ENCODE data around the gene PRXL2C. TPM values are rescaled to one million over a fixed set of nuclear protein-coding genes. Genes with fewer than 3 reads are reported as not detected.
"Not testable (repeated sequence)": the region's sequence is repeated elsewhere in the genome, so short reads cannot be mapped to it uniquely, and the experiment has no call there.

The PRXL2C gene
- total RNA-seq, 1 donor from 2014 or later, result 6.7 TPM

DNA sequence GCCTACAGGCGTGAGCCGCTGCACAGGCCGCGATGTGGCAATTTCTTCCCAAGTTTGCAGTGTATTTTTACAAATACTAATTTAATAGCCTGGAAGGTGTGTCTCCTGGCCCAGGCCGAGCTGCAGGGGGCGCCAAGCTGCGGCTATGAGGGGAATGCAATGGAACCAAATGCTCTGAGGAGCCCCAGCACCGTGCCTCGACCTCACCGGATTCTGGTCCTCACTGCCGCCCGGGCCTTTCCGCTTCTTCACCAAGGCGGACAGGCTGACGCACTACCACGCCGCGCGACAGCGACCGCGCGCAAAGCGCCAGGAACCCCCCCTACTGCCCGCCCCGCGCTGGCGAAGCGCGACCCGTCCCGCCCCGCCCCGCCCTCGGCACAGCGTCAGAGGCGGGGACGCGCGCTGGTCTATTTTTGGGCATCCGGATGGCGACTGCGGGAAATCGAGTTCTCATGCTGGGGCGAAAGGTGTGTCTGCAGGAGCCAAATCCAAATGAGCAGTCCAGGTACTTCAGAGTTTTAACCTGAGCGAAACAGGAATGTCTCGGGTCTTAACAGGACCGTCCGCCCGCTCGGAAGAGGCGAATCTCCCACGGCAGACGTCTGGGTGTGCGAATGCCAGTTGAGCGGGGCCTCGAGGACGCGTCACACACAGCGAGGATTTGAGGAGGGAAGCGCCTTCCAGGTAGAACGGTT lies 31.7 kb upstream of the PRXL2C start:
- DNase-seq (ENCODE audit: low read depth, low spot score), result peak; percentile 67
- Mint-ChIP-seq H3K27me3 (ENCODE audit: low read depth) (no peaks in the 10 kb centered on the region), H3K4me1 (peaks cover 4% of the 10 kb centered on the region), H3K9me3 (peaks cover 4% of the 10 kb centered on the region), H3K36me3 (ENCODE audit: low read depth) (peaks cover 2% of the 10 kb centered on the region), H3K4me3 (peak overlapping the region; percentile 83), H3K27ac (ENCODE audit: unreplicated experiment) (no peak overlapping the region)
- TF ChIP-seq, protein P1, sequence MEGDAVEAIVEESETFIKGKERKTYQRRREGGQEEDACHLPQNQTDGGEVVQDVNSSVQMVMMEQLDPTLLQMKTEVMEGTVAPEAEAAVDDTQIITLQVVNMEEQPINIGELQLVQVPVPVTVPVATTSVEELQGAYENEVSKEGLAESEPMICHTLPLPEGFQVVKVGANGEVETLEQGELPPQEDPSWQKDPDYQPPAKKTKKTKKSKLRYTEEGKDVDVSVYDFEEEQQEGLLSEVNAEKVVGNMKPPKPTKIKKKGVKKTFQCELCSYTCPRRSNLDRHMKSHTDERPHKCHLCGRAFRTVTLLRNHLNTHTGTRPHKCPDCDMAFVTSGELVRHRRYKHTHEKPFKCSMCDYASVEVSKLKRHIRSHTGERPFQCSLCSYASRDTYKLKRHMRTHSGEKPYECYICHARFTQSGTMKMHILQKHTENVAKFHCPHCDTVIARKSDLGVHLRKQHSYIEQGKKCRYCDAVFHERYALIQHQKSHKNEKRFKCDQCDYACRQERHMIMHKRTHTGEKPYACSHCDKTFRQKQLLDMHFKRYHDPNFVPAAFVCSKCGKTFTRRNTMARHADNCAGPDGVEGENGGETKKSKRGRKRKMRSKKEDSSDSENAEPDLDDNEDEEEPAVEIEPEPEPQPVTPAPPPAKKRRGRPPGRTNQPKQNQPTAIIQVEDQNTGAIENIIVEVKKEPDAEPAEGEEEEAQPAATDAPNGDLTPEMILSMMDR (conservative IDR thresholded peaks at IDR 0.05), result peak; percentile 66

DNA sequence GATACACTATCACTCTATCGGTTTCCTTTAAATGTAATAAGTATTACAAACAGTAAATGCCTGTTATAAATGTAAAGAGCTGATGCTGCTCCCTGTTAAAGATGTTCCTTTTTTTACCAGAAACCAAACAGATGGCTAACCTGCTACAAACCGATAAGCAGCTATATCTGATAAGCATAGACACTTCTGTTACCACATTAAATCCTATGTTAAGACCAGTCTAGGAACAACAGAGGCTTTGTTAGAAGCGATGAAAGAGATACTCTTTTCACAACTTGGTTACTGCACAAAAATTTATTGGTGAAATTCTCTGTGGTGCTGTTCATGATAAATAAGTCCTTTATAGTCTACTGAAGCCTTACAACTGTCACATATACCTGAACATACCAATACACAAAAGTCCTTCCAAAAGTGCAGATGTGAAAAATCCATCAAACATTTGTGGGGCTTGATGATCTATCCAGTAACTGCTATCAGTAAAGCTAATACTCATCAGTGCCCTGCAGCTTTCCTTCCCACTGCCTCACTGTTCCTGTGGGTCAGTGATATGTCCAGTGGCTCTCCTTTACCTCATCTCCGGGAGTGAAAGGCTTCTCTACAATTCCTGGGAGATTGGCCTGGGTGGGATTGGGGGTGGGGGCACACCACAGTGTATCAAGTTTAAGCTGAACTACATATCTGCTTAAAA lies 25.8 kb upstream of the PRXL2C start:
- H3K36me3 Mint-ChIP-seq (ENCODE audit: low read depth), result no peaks in the 10 kb centered on the region
- no peaks in the 10 kb centered on the region for H3K9me3 Mint-ChIP-seq
- no peak overlapping the region for H3K27ac Mint-ChIP-seq (ENCODE audit: unreplicated experiment)
- H3K4me3 Mint-ChIP-seq, result no peak overlapping the region
- DNase-seq (ENCODE audit: low read depth, low spot score), result no peak
- TF ChIP-seq, protein P1 (conservative IDR thresholded peaks at IDR 0.05), result no peak
- peaks cover 7% of the 10 kb centered on the region for H3K4me1 Mint-ChIP-seq
- no peaks in the 10 kb centered on the region for H3K27me3 Mint-ChIP-seq (ENCODE audit: low read depth)

GRCh38 chr9:96674906-96675538 lies 19.9 kb upstream of the PRXL2C start:
- H3K4me3 Mint-ChIP-seq, result no peak overlapping the region
- TF ChIP-seq, protein P1 (conservative IDR thresholded peaks at IDR 0.05), result no peak
- H3K9me3 Mint-ChIP-seq, result peaks cover 2% of the 10 kb centered on the region
- H3K27ac Mint-ChIP-seq (ENCODE audit: unreplicated experiment), result no peak overlapping the region
- H3K4me1 Mint-ChIP-seq, result no peaks in the 10 kb centered on the region
- H3K36me3 Mint-ChIP-seq (ENCODE audit: low read depth), result no peaks in the 10 kb centered on the region
- DNase-seq (ENCODE audit: low read depth, low spot score), result no peak
- H3K27me3 Mint-ChIP-seq (ENCODE audit: low read depth), result no peaks in the 10 kb centered on the region

DNA sequence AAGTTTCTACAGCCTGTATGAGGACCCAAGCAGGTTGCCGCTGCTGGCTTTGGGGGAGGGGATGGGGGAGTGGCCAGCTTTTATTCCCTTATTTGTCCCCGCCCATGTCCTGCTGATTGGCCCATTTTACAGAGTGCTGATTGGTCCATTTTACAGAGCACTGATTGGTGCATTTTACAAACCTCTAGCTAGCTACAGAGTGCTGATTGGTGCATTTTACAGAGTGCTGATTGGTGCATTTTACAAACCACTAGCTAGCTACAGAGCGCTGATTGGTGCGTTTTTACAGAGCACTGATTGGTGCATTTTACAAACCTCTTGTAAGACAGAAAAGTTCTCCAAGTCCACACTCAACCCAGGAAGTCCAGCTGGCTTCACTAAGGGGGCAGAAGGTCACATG lies 18.7 kb upstream of the PRXL2C start:
- not testable (repeated sequence) for H3K4me3 Mint-ChIP-seq; H3K36me3 Mint-ChIP-seq (ENCODE audit: low read depth); H3K9me3 Mint-ChIP-seq

DNA sequence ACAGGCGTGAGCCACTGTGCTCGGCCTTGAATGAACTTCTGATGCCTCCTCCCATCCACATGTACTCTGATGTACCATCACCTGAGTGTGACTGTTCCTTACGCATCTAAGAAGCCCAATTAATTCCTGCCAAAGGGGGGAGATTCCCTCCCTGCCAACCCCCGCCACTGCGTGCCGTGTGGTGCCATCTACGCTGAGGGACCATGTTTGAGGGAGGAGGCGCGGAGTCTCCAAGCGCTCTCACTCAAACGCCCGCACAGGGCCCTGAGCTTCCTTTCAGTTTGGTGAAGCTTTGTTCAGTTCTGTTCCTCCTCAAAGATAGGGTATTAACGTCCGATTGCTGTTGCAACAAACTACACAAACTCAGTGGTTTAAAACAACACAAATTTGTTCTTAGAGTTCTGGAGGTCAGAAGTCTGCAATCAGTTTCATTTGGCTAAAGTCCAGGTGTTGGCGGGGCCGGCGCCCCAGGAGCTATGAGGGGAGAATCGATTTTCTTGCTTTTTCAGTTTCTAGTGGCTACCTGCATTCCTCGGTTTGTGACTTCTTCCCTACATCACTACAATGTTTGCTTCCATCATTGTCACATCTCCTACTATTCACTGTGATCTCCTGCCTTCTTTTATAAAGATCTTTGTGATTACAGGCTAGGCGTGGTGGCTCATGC lies 13.9 kb upstream of the PRXL2C start:
- no peaks in the 10 kb centered on the region for H3K4me1 Mint-ChIP-seq
- no peak for DNase-seq (ENCODE audit: low read depth, low spot score)
- TF ChIP-seq, protein P1 (conservative IDR thresholded peaks at IDR 0.05), result no peak
- no peak overlapping the region for H3K27ac Mint-ChIP-seq (ENCODE audit: unreplicated experiment)
- no peaks in the 10 kb centered on the region for H3K36me3 Mint-ChIP-seq (ENCODE audit: low read depth)
- peaks cover 2% of the 10 kb centered on the region for H3K9me3 Mint-ChIP-seq
- no peak overlapping the region for H3K4me3 Mint-ChIP-seq
- no peaks in the 10 kb centered on the region for H3K27me3 Mint-ChIP-seq (ENCODE audit: low read depth)

More for the DNA sequence above, 18.7 kb upstream of the PRXL2C start:
- H3K27ac Mint-ChIP-seq (ENCODE audit: unreplicated experiment); DNase-seq (ENCODE audit: low read depth, low spot score); H3K4me1 Mint-ChIP-seq; H3K27me3 Mint-ChIP-seq (ENCODE audit: low read depth): not testable (repeated sequence)
